ENCODE data around the gene SERTAD2. TPM values are rescaled to one million over a fixed set of nuclear protein-coding genes. Genes with fewer than 3 reads are reported as not detected.
A peak's percentile ranks its signal among the peaks of the same experiment; 100 is the strongest.

The SERTAD2 gene
- polyA plus RNA-seq, 10 donors: 21.9 to 34.0 (median 25.0) TPM

GRCh38 chr2:64610316-64610855 lies 43.3 kb downstream of the SERTAD2 start:
- no peak for DNase-seq

DNA sequence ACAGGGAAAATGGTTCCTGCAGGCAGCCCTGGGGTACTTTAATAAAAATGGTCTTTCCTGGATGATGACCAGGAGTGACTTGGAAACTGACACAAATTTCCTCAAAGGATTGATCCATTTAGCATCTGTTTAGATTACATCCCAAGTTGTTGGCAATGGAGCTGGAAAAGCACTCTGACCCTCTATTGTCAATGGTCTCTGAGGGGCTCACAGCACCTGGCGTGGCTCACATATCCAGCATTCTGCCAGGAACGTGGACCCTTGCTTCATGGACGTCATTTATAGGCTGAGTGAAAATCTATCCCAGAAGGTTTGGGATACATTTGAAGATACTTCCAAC lies 43.8 kb downstream of the SERTAD2 start:
- DNase-seq: peak in 1 of 3 donors; percentile 77

- DNase-seq: peak in 1 of 3 donors; percentile 77
Measured at GRCh38 chr2:64609227-64609941, 44.3 kb downstream of the SERTAD2 start.

DNA sequence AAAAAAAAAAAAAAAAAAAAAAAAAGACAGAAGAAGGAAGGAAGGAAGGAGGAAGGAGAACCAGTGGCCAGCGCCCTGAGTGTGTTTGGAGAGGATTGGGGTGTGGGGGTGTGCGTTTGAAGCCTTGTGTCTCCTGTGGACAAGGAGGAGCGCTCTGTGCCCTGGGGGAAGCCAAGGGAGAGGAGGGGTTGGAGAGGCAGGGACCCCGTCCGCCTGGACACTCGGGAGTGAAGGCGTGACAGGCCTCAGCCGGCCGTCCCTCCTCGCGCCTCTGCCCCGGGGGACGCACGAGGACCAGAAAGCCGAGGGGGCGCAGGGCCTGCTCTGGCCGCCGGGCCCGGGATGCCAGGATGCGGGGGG lies 44.9 kb downstream of the SERTAD2 start:
- peak in 1 of 3 donors; percentile 70 for DNase-seq

DNA sequence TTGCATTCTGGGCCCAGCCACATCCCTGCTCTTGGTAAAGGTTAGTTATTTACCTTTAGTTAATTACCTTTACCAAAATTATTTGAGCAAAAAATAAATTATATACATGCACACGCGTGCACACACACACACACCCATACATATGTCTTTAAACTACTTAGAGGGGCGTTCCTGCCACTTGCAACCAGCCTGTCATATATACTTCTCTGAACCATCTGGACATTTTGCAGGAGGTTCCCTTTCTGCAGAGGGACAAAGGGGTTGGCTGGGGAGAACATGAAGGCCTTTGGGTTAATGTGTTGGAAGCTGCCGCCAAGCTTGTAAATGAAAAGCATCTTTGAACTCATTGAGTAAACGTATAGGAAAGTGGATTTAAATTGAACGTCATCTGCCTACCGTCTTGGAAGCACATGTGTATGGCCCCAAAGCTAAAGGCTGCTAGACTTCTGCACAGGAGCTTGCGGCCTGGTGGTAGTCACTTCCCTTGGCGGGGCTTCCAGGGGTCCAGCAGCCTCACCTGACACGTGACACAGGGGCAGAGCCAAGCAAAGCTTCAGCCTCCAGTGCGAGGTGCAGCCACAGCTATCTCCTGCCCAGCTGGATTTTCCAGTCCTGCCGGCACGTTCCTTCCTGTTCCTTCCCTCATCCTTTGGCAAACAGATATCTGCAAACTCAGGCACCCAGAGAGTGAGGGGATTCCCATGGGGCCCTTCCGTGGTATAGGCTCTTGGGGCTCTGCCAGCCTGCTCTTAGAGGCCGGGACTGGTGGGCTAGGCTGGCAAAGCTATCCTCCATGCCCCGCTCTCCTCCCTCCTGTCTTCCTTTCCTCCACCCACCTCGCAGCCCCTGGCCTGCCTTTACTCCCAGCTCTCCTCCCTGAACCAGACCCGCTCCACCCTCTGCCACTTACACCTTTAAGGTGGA lies 46.1 kb downstream of the SERTAD2 start:
- DNase-seq: no peak

- peak; percentile 71 to 93 (median 91) for DNase-seq
Measured at GRCh38 chr2:64606479-64607363, 47.0 kb downstream of the SERTAD2 start.

- no peak for DNase-seq
Measured at GRCh38 chr2:64605991-64606478, 47.7 kb downstream of the SERTAD2 start.

GRCh38 chr2:64605026-64605471 lies 48.7 kb downstream of the SERTAD2 start:
- peak in 2 of 3 donors; percentile 64 to 67 for DNase-seq

- DNase-seq: no peak
Measured at GRCh38 chr2:64604155-64604554, 49.6 kb downstream of the SERTAD2 start.

- DNase-seq: no peak
Measured at GRCh38 chr2:64602436-64602835, 51.3 kb downstream of the SERTAD2 start.

DNA sequence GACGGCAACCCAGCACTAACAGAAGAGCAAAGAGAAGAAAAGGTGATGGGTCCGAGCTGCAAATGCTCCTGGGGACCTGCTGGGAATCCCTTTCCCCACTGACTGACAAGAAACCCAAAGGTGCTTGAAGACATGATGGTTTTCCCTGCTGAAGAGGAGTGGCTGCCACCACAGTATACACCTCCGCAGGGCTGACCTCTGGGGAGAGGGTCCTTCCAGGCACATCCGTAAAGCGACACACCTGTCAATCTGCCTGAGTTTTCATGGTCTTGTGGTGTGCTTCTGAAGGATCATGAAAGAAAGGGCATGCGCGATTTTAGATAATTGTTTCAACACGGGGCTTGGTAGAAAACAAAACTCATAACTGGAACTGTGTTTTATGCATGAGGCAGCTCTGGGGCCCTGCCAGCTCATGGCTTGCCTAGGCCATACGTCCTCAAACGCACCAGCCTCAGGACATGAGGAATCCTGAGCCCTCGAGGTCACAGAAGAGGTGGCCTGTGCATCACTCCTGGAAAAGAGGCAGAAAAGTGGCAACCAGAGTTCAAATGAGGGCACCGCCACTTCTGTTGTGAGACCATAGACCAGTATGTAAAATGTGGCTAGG lies 51.8 kb downstream of the SERTAD2 start:
- DNase-seq: no peak

DNA sequence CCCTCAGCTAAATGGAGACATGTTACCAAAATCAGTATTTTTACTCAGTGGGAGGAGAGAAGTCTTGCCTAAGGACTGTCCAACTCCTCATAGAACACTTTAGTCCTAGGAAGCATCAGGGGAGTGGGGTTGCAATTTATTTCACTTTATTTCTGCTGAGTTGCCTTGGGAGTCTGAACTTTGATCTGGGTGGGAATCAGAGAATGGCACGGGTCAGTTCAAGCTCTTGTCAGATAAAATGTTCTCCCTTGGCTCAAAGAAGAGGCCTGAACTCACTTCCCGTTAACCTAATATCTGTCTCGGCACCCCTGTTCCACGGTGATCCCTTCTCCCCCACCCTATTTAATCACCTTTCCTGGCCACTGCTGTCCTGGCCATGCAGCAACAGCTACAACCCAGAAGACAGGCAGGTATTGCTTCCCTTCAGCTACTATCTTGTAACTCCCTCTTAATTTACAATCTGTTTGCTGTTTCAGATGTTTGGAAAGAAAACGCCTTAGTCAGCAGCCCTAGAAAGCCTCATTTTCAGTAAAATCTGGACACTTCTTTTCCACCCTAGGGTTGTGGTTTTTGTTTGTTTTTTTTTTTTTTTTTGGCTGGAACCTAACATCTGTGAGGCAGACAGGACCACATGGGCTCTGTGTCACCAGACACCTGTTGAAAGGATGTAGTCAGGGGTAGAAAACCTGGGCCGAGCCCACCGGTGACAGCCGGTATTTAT lies 52.5 kb downstream of the SERTAD2 start:
- DNase-seq: peak in 1 of 3 donors; percentile 52

GRCh38 chr2:64599469-64599868 lies 54.2 kb downstream of the SERTAD2 start:
- DNase-seq: peak in 1 of 3 donors; percentile 40

- DNase-seq: no peak
Measured at GRCh38 chr2:64598226-64598625, 55.5 kb downstream of the SERTAD2 start.

DNA sequence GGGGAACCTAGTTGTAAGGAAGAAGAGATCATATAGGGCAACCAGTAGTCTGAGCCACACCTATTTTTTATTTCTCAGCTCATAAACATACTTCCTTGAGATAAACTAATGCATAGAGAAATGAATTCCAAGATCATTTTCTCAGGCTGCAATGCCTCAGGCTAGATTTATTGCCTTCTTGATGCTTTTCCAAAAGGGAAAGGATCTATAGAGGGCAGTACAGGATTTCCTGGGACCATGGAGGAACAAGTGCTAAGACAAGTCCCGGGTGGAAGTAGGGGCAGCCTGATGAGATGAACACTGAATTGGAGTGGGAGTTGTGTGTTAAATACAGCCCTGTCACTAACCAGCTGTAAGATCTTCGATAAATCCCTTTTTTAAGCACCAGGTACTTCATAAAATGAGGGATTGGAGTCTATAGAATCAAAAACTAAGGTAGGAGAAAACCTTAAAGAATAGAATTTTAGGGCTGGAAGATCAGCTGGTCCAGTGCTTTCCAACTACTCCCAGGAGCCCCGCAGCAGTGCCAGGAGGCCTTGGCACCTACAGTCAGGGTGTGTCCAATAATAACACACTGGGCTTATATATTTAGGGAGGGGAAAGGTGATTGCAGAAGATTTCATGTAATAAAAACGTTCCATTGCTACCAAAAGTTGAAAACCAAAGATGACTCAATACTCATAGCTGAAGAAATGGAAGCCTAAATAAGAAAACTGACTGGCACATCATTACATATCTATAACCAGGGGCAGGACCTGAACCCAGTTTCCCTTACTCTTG lies 58.1 kb downstream of the SERTAD2 start:
- peak in 1 of 3 donors; percentile 50 for DNase-seq

DNA sequence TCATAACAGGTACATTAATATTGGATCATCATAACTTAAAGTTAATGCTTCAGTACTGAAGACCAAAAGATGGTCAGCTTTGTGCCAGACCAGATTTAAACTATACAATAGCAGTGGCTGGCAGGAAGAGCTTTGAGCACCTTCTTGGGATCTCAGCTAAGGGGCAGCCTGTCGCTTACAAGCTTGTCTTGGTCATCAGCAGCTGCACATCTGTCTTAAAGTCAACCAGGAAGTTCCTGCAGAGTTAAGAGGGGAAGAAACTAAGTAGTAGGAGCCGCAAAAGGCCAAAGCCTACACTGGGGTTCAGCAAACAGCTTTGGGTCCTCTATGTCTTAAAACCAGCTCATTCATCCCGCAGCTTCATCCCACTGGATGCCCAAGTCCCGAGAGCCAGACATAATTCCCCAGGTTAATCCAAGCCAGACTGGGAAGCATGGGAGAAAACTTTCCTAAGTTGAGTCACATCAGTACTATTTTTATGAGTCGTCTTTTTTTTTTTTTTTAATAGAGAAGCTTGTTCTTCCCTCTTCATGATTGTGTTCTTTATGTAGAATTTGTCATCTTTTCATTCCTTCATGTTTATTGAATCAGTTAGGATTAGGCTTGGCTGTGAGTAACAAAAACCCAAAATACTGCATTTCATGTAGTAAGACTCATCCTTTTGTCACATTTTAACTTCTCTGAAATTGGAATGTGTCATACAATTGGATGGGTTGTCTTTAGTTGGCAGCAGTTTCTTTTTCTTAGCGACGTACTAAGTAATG lies 59.3 kb downstream of the SERTAD2 start:
- DNase-seq: peak in 1 of 3 donors; percentile 77

- peak in 1 of 3 donors; percentile 15 for DNase-seq
Measured at GRCh38 chr2:64593035-64593655, 60.6 kb downstream of the SERTAD2 start.

DNA sequence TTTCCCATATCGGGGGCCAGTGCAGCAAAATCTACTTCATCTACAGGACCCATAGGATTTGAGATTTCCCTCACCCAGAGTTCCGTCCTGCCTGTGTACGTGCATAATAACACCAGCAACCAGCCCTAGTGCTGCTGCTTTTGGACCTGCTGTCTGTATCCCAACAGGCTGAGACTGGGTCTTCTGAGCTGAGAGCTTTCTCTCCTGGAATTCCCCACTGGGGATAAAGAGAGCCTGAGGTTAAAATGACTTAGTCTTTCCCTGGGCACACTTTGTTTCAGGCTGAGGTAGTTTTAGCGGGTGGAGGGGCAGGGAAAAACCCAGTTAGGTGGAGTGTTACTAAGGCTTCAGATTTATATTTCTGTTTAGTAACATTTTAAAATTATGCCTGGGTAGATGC lies 62.5 kb downstream of the SERTAD2 start:
- DNase-seq: no peak

Data from muscle of back (tissue), 11 donors.